Hepatocyte (in vitro differentiated cells): ENCODE data around the gene C1R. TPM values are rescaled to one million over a fixed set of nuclear protein-coding genes. Genes with fewer than 3 reads are reported as not detected.

Source experiments
- DNase-seq: peaks from one replicate; pipeline ENCODE4 v3.0.0-alpha.2; 2016; ENCODE audit warnings: low spot score
- H2AFZ ChIP-seq: fragments of 200-600 bp; sonication (generic); 2 replicates; pipeline ENCODE4 v1.6.0; 2016; ENCODE audit warnings: antibody characterized with exemption, mild to moderate bottlenecking
- H3K27ac ChIP-seq: fragments of 200-600 bp; sonication (generic); 2 replicates; pipeline ENCODE4 v1.5.1; 2016; ENCODE audit warnings: mild to moderate bottlenecking
- H3K27me3 ChIP-seq: fragments of 200-600 bp; sonication (generic); 2 replicates; pipeline ENCODE4 v1.6.1; 2016
- H3K36me3 ChIP-seq: fragments of 200-600 bp; sonication (generic); replicated peaks from 2 replicates; pipeline ENCODE4 v1.5.1; 2016; ENCODE audit warnings: low read depth; ENCODE audit not compliant: insufficient read depth
- H3K4me1 ChIP-seq: fragments of 200-600 bp; sonication (generic); 2 replicates; pipeline ENCODE4 v1.5.1; 2016; ENCODE audit warnings: mild to moderate bottlenecking, moderate library complexity; ENCODE audit not compliant: insufficient read depth
- H3K4me2 ChIP-seq: fragments of 200-600 bp; sonication (generic); 2 replicates; pipeline ENCODE4 v1.6.0; 2016
- H3K4me3 ChIP-seq: fragments of 200-600 bp; sonication (generic); 2 replicates; pipeline ENCODE4 v1.5.1; 2016; ENCODE audit warnings: mild to moderate bottlenecking
- H3K79me2 ChIP-seq: fragments of 200-600 bp; sonication (generic); 2 replicates; pipeline ENCODE4 v1.6.0; 2017; ENCODE audit warnings: mild to moderate bottlenecking
- H3K9me2 ChIP-seq: fragments of 200-600 bp; sonication (generic); replicated peaks from 2 replicates; pipeline ENCODE4 v1.6.0; 2017; ENCODE audit warnings: mild to moderate bottlenecking; ENCODE audit not compliant: insufficient read depth
- H3K9me3 ChIP-seq: fragments of 200-600 bp; sonication (generic); 2 replicates; pipeline ENCODE4 v1.5.1; 2016; ENCODE audit warnings: low read depth, mild to moderate bottlenecking
- H4K20me1 ChIP-seq: fragments of 200-600 bp; sonication (generic); 2 replicates; pipeline ENCODE4 v1.6.0; 2016; ENCODE audit warnings: mild to moderate bottlenecking; ENCODE audit not compliant: insufficient read depth, poor library complexity, severe bottlenecking
- EZH2 ChIP-seq: fragments of 200-600 bp; sonication (generic); IDR thresholded peaks from 2 replicates; pipeline ENCODE4 v1.6.1; 2016; ENCODE audit warnings: antibody characterized with exemption, mild to moderate bottlenecking, borderline replicate concordance
- EZH2phosphoT487 ChIP-seq: fragments of 200-600 bp; sonication (generic); IDR thresholded peaks from one replicate; pipeline ENCODE4 v1.6.1; 2018; ENCODE audit warnings: antibody characterized with exemption, mild to moderate bottlenecking, low read depth, moderate library complexity; ENCODE audit not compliant: unreplicated experiment, severe bottlenecking
- WGBS: methylation state at CpG from one replicate; pipeline ENCODE4 v1.1.6; 2016; ENCODE audit warnings: low lambda C conversion rate; ENCODE audit errors: missing lambda C conversion rate; 5-methylcytosine and 5-hydroxymethylcytosine counted together
- polyA plus RNA-seq: library from polyadenylated mRNA; unstranded; fragments of >200 nt; fragmentation: Nextera tagmentation; extraction: Ambion mirVana; gene quantifications from 2 replicates; pipeline ENCODE4 v1.2.1, GENCODE V29; 2016
- total RNA-seq: library from RNA; depleted of rRNA; stranded (reverse); fragments of >200 nt; gene quantifications from 2 replicates; pipeline ENCODE4 v1.2.3, GENCODE V29; 2014
- TF ChIP-seq, protein P1 (sequence below): fragments of 200-600 bp; sonication (generic); IDR thresholded peaks from 2 replicates; pipeline ENCODE4 v1.5.1; 2016; ENCODE audit warnings: antibody characterized with exemption, mild to moderate bottlenecking; ENCODE audit not compliant: poor library complexity

Gene C1R
- total and polyA plus RNA-seq, 2 experiments from 2014 or later: 80.1 to 89.6 TPM

DNA sequence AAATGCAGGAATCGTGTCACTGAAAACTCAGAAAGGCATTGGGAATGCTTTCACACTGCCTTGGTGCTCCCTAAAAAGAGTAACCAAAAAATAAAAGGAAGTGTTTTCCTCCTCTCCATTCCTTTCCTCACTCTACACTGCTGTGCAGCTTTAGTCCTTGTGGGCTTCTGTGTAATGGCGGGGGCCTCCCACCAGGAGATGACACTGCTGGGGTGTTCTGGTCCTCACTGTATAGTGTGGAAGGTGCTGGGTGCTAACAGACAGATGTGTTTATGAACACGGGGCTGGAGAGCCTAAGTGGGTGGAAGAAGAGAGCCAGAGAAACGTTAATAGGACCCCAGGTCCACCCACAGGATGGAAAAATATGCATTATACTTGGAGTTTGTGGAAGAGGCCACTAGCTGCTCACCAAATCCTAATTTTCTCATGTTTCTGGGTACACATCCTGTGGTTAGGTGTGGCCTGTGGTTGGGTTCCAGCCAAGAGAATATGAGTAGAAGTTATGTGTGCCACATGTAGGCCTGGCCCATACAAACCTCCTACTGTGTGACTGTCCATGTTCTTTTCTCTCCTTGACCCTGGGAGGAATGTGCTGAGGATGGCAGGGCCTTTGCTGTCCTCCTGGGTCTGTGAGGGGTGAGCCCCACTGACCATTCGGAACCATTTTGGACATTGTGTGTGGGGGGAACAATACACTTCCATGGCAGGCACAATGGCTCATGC is 45.7 kb downstream of the C1R start:
- no peaks in the 10 kb centered on the region for H4K20me1 ChIP-seq
- H3K27me3 ChIP-seq: no peaks in the 10 kb centered on the region
- H3K36me3 ChIP-seq: no peaks in the 10 kb centered on the region
- DNase-seq: no peak
- TF ChIP-seq, protein P1, sequence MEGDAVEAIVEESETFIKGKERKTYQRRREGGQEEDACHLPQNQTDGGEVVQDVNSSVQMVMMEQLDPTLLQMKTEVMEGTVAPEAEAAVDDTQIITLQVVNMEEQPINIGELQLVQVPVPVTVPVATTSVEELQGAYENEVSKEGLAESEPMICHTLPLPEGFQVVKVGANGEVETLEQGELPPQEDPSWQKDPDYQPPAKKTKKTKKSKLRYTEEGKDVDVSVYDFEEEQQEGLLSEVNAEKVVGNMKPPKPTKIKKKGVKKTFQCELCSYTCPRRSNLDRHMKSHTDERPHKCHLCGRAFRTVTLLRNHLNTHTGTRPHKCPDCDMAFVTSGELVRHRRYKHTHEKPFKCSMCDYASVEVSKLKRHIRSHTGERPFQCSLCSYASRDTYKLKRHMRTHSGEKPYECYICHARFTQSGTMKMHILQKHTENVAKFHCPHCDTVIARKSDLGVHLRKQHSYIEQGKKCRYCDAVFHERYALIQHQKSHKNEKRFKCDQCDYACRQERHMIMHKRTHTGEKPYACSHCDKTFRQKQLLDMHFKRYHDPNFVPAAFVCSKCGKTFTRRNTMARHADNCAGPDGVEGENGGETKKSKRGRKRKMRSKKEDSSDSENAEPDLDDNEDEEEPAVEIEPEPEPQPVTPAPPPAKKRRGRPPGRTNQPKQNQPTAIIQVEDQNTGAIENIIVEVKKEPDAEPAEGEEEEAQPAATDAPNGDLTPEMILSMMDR: no peak
- TF ChIP-seq EZH2 (no peak), EZH2phosphoT487 (no peak)
- no peaks in the 10 kb centered on the region for H3K9me2 ChIP-seq
- H3K4me2 ChIP-seq: no peak overlapping the region
- no peaks in the 10 kb centered on the region for H3K4me1 ChIP-seq
- H3K79me2 ChIP-seq: no peaks in the 10 kb centered on the region
- no peaks in the 10 kb centered on the region for H3K9me3 ChIP-seq
- H2AFZ ChIP-seq: no peak overlapping the region
- H3K4me3 ChIP-seq: no peak overlapping the region
- WGBS: 89% methylated on average over 5 of the region's 5 CpGs
- H3K27ac ChIP-seq: no peak overlapping the region

DNA sequence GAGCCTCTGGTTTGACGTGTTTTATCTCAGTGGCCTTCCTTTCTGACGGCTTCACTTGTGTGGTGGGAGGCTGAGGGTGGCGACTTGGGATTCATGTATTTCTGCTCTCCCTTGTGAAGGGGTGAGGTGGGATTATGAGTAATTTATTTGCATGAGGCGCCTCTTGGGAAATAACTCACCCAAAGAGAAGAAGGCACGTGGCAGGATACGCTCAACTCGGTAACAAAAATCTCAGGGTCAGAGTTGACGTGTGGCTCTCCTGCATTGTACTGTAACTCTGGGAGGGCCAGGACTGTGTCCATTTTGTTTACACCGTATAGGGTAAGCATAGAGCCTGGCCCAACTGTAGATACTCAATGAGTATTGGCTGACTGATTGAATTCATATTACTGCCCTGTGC is 46.3 kb downstream of the C1R start:
- Histone ChIP-seq H3K9me3 (no peaks in the 10 kb centered on the region), H3K4me1 (no peaks in the 10 kb centered on the region), H3K9me2 (no peaks in the 10 kb centered on the region), H3K79me2 (no peaks in the 10 kb centered on the region), H3K27me3 (no peaks in the 10 kb centered on the region), H3K4me2 (no peak overlapping the region), H3K27ac (no peak overlapping the region), H4K20me1 (no peaks in the 10 kb centered on the region), H2AFZ (no peak overlapping the region), H3K4me3 (no peak overlapping the region), H3K36me3 (no peaks in the 10 kb centered on the region)
- WGBS: 94% methylated on average over 9 of the region's 9 CpGs
- no peak for TF ChIP-seq EZH2phosphoT487
- TF ChIP-seq, protein P1: no peak
- no peak for DNase-seq

DNA sequence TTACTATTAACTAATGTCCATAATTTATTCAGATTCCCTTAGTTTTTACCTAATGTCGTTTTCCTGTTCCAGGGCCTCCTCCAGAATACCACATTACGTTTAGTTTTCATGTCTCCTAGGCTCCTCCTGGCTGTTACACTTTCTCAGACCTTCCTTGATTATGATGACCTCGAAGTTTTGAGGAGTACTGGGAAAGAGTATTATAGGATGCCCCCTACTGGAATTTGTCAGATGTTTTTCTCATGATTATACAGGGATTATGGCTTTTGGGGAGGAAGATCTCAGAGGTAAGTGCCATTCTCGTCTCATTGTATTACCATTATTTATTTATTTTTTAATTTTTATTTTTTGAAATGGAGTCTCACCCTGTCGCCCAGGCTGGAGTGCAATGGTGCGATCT is 49.4 kb downstream of the C1R start:
- Histone ChIP-seq H3K4me2 (no peak overlapping the region), H3K4me3 (no peak overlapping the region), H4K20me1 (no peaks in the 10 kb centered on the region), H3K4me1 (no peaks in the 10 kb centered on the region), H3K36me3 (no peaks in the 10 kb centered on the region), H3K79me2 (no peaks in the 10 kb centered on the region), H3K27ac (no peak overlapping the region), H3K9me3 (no peaks in the 10 kb centered on the region), H2AFZ (no peak overlapping the region), H3K27me3 (no peaks in the 10 kb centered on the region), H3K9me2 (no peaks in the 10 kb centered on the region)
- TF ChIP-seq, protein P1: peak; percentile 51
- TF ChIP-seq EZH2phosphoT487 (no peak), EZH2 (no peak)
- 57% methylated on average over 6 of the region's 6 CpGs for WGBS
- peak; percentile 58 for DNase-seq

DNA sequence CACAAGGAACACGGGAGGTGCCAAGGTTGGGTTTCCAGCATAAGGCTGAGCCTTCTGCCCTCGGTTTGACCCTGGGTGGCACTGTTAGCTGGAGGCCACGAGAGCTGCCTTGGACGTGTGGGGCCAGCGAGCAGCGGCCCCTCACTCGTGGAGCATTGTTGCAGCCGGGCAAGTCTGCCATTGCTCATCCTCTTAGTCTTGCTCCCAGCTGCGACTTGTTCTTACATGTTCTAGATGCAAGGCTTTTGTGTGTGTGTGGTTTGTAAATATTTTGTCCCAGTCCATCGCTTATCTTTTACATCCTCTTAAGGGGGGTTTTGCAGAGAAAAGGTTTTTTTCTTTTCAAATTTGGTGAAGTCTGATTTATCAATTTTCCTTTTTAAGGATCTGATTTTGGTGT is 52.8 kb downstream of the C1R start:
- Histone ChIP-seq H4K20me1 (no peaks in the 10 kb centered on the region), H3K79me2 (no peaks in the 10 kb centered on the region), H3K9me2 (no peaks in the 10 kb centered on the region), H2AFZ (no peak overlapping the region), H3K4me2 (no peak overlapping the region), H3K4me3 (no peak overlapping the region), H3K27me3 (no peaks in the 10 kb centered on the region), H3K4me1 (no peaks in the 10 kb centered on the region), H3K36me3 (no peaks in the 10 kb centered on the region), H3K9me3 (no peaks in the 10 kb centered on the region), H3K27ac (no peak overlapping the region)
- TF ChIP-seq EZH2phosphoT487: no peak
- no peak for TF ChIP-seq EZH2
- TF ChIP-seq, protein P1: no peak
- DNase-seq: no peak
- WGBS: 78% methylated on average over 10 of the region's 10 CpGs
